HepG2 (cell line): ENCODE results near the gene EEF1AKMT3. TPM values are rescaled to one million over a fixed set of nuclear protein-coding genes. Genes with fewer than 3 reads are reported as not detected.

ENCODE experiments used
- ARID5B ChIP-seq: IDR thresholded peaks from 2 replicates; pipeline ENCODE4 v1.4.0; 2020; ENCODE audit warnings: mild to moderate bottlenecking, missing genetic modification reagents
- EP300 ChIP-seq, 3 experiments: sonication (generic) in 1 of 3; formaldehyde crosslinking in 1 of 3; IDR thresholded peaks; 2 replicates each; pipeline versions ENCODE4 v1.5.1 to v1.6.1; 2011 to 2020; ENCODE audit warnings: low read depth in 2 of 3, low read length in 2 of 3, borderline replicate concordance in 1 of 3, improper control_type of control experiment in 1 of 3, mild to moderate bottlenecking in 1 of 3, missing genetic modification reagents in 1 of 3, moderate library complexity in 1 of 3
- HNF4A ChIP-seq: sonication (generic); formaldehyde crosslinking; IDR thresholded peaks from 2 replicates; pipeline ENCODE4 v1.4.0; 2020; ENCODE audit warnings: missing genetic modification reagents
- IRX3 ChIP-seq: sonication (generic); formaldehyde crosslinking; IDR thresholded peaks from 2 replicates; pipeline ENCODE4 v1.8.1; 2023; ENCODE audit warnings: mild to moderate bottlenecking, low read depth, missing genetic modification reagents, borderline replicate concordance
- KAT7 ChIP-seq: IDR thresholded peaks from 2 replicates; pipeline ENCODE4 v1.6.1; 2018; ENCODE audit warnings: borderline replicate concordance, missing compliant biosample characterization
- MIER2 ChIP-seq: IDR thresholded peaks from 2 replicates; pipeline ENCODE4 v1.6.1; 2016; ENCODE audit warnings: missing biosample characterization, missing genetic modification reagents
- POLR2G ChIP-seq: fragments of 200-400 bp; formaldehyde crosslinking; IDR thresholded peaks from 2 replicates; pipeline ENCODE4 v1.6.1; 2018; ENCODE audit warnings: mild to moderate bottlenecking, low read depth, low read length, moderate library complexity
- SMAD9 ChIP-seq: sonication (generic); formaldehyde crosslinking; IDR thresholded peaks from 2 replicates; pipeline ENCODE4 v1.5.1; 2020; ENCODE audit warnings: mild to moderate bottlenecking, missing genetic modification reagents
- TCF12 ChIP-seq, 2 experiments: fragments of 450-650 bp in 1 of 2; sonication (generic) in 1 of 2; formaldehyde crosslinking in 1 of 2; IDR thresholded peaks; 2 replicates each; pipeline versions ENCODE4 v1.6.1 to v1.8.0; 2017 to 2022; ENCODE audit warnings: antibody characterized with exemption in 1 of 2, mild to moderate bottlenecking in 1 of 2, missing genetic modification reagents in 1 of 2, moderate library complexity in 1 of 2
- TFDP1 ChIP-seq: IDR thresholded peaks from 2 replicates; pipeline ENCODE4 v1.6.1; 2016; ENCODE audit warnings: missing compliant biosample characterization, missing genetic modification reagents, borderline replicate concordance
- ZBTB42 ChIP-seq: sonication (generic); formaldehyde crosslinking; IDR thresholded peaks from 2 replicates; pipeline ENCODE4 v1.5.0; 2020; ENCODE audit warnings: mild to moderate bottlenecking, missing genetic modification reagents
- ZBTB43 ChIP-seq: sonication (generic); formaldehyde crosslinking; conservative IDR thresholded peaks from 2 replicates; pipeline ENCODE4 v1.4.0; 2020; ENCODE audit warnings: missing genetic modification reagents
- ZNF256 ChIP-seq: sonication (generic); formaldehyde crosslinking; conservative IDR thresholded peaks from 2 replicates; pipeline ENCODE4 v1.4.0; 2020; ENCODE audit warnings: missing genetic modification reagents
- ZNF329 ChIP-seq: sonication (generic); formaldehyde crosslinking; IDR thresholded peaks from 2 replicates; pipeline ENCODE4 v1.9.0; 2021; ENCODE audit warnings: low read depth, mild to moderate bottlenecking, missing genetic modification reagents
- ZNF543 ChIP-seq: sonication (generic); formaldehyde crosslinking; IDR thresholded peaks from 2 replicates; pipeline ENCODE4 v1.4.0; 2020; ENCODE audit warnings: mild to moderate bottlenecking, missing genetic modification reagents
- ZNF550 ChIP-seq: sonication (generic); formaldehyde crosslinking; IDR thresholded peaks from 2 replicates; pipeline ENCODE4 v1.4.0; 2020; ENCODE audit warnings: mild to moderate bottlenecking, missing genetic modification reagents, borderline replicate concordance
- ZNF577 ChIP-seq: sonication (generic); formaldehyde crosslinking; IDR thresholded peaks from 2 replicates; pipeline ENCODE4 v1.4.0; 2020; ENCODE audit warnings: mild to moderate bottlenecking, low read depth, missing genetic modification reagents, borderline replicate concordance
- ZNF672 ChIP-seq: sonication (generic); formaldehyde crosslinking; IDR thresholded peaks from 2 replicates; pipeline ENCODE4 v1.8.1; 2022; ENCODE audit warnings: missing genetic modification reagents
- ZNF879 ChIP-seq: sonication (generic); formaldehyde crosslinking; IDR thresholded peaks from 2 replicates; pipeline ENCODE4 v1.8.1; 2023; ENCODE audit warnings: missing genetic modification reagents
- polyA plus RNA-seq, 8 experiments: library from polyadenylated mRNA; depleted of rRNA in 3 of 8; stranded (reverse) in 7 of 8; unstranded in 1 of 8; fragments of >200 nt; fragmentation: Illumina TruSeq in 4 of 8; extraction: Trizol in 4 of 8; gene quantifications; 2 replicates each; pipeline versions ENCODE4 v1.2.1 to v1.2.3, GENCODE V29; 2011 to 2016; ENCODE audit warnings: low read depth in 4 of 8, missing spikeins in 1 of 8, mixed read lengths in 1 of 8; ENCODE audit not compliant: insufficient read depth in 1 of 8
- total RNA-seq, 5 experiments: library from RNA; depleted of rRNA; stranded (reverse); fragments of >200 nt; fragmentation: Illumina TruSeq; extraction: Trizol; gene quantifications; 2 replicates each; pipeline ENCODE4 v1.2.3, GENCODE V29; 2016; ENCODE audit warnings: low read depth in 1 of 5

Gene EEF1AKMT3
- total and polyA plus RNA-seq, 2 of the 13 experiments (the other 11 are each of a cell fraction or from before 2014, with no cell fraction given) = 4.7 to 11.4 TPM

GRCh38 chr12:57751788-57752667 is 20.4 kb upstream of the EEF1AKMT3 start, which contains the start of gene CDK4 (continued):
- TF ChIP-seq ZNF879 = 0 out of 2 replicates have a peak, but pooled peaks have one; percentile 56
- peak; percentile 87 for TF ChIP-seq KAT7 (CRISPR knock-in tag)
- TF ChIP-seq HNF4A (CRISPR knock-in tag) = no peak
- TF ChIP-seq IRX3 (CRISPR knock-in tag) = no peak
- peak; percentile 53; the same call in 1 of the 2 replicates for TF ChIP-seq ZNF329 (CRISPR knock-in tag)
- peak; percentile 88 for TF ChIP-seq POLR2G
- no peak for TF ChIP-seq TCF12 (IDR thresholded peaks at IDR 0.05)
- 0 out of 2 replicates have a peak, but pooled peaks have one; percentile 76 for TF ChIP-seq TCF12 (CRISPR knock-in tag; IDR thresholded peaks at IDR 0.05)
- no peak for TF ChIP-seq SMAD9 (CRISPR knock-in tag)
- peak; percentile 90 for TF ChIP-seq ZBTB42
- peak; percentile 91; the same call in 1 of the 2 replicates for TF ChIP-seq ZNF577 (CRISPR knock-in tag)
- 0 out of 2 replicates have a peak, but pooled peaks have one; percentile 55 for TF ChIP-seq ZNF256 (CRISPR knock-in tag)
- TF ChIP-seq EP300 (IDR thresholded peaks at IDR 0.05; ENCODE audit: low read depth in 2 of 2, low read length in 2 of 2) = peak; percentile 33 to 73; a peak in 3 of 4 replicates
- TF ChIP-seq EP300 (CRISPR knock-in tag; IDR thresholded peaks at IDR 0.05; ENCODE audit: borderline replicate concordance) = peak; percentile 78; the same call in 1 of the 2 replicates
- TF ChIP-seq TFDP1 = peak; percentile 98
- 0 out of 2 replicates have a peak, but pooled peaks have one; percentile 11 for TF ChIP-seq ZBTB43 (CRISPR knock-in tag)
- TF ChIP-seq ARID5B = peak; percentile 84
- no peak for TF ChIP-seq ZNF550 (CRISPR knock-in tag)
- TF ChIP-seq ZNF672 (CRISPR knock-in tag) = peak; percentile 48; the same call in 1 of the 2 replicates
- peak; percentile 76 for TF ChIP-seq ZNF543 (CRISPR knock-in tag)
- 0 out of 2 replicates have a peak, but pooled peaks have one; percentile 57 for TF ChIP-seq MIER2 (CRISPR knock-in tag)
